ENCODE data around the gene ZNF738. TPM values are rescaled to one million over a fixed set of nuclear protein-coding genes. Genes with fewer than 3 reads are reported as not detected.
A peak's percentile ranks its signal among the peaks of the same experiment; 100 is the strongest.

ZNF738 gene
- total RNA-seq, 1 donor from 2014 or later: 5.7 TPM

DNA sequence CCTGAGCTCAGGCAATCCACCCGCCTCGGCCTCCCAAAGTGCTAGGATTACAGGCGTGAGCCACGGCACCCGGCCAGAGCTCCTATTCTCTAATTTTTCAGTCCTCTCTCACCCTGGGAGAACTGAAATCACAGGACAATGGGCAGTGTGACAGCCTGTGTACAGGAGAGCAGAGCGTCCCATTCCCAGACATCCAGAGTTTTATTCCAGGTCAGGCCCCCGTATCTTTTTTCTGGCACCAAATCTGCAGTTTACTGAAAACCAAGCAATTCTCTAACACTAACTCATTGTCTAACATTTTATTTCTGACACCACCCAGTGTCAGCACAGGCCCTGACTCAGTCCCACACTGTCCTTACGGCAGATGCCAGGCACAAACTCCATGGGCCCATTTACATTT is 36.3 kb upstream of the ZNF738 start:
- intact Hi-C loops (cut with DNase I): no loop called here
- peaks cover 12% of the 10 kb centered on the region for H3K36me3 ChIP-seq
- peaks cover 19% of the 10 kb centered on the region for H3K9me3 ChIP-seq
- H3K27ac ChIP-seq: no peak overlapping the region
- no peak for DNase-seq
- H3K4me1 ChIP-seq: peaks cover 7% of the 10 kb centered on the region
- H3K4me3 ChIP-seq: no peak overlapping the region
- ATAC-seq: no peak
- TF ChIP-seq, protein P1, sequence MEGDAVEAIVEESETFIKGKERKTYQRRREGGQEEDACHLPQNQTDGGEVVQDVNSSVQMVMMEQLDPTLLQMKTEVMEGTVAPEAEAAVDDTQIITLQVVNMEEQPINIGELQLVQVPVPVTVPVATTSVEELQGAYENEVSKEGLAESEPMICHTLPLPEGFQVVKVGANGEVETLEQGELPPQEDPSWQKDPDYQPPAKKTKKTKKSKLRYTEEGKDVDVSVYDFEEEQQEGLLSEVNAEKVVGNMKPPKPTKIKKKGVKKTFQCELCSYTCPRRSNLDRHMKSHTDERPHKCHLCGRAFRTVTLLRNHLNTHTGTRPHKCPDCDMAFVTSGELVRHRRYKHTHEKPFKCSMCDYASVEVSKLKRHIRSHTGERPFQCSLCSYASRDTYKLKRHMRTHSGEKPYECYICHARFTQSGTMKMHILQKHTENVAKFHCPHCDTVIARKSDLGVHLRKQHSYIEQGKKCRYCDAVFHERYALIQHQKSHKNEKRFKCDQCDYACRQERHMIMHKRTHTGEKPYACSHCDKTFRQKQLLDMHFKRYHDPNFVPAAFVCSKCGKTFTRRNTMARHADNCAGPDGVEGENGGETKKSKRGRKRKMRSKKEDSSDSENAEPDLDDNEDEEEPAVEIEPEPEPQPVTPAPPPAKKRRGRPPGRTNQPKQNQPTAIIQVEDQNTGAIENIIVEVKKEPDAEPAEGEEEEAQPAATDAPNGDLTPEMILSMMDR (IDR thresholded peaks at IDR 0.05): no peak
- H3K27me3 ChIP-seq (ENCODE audit: low read depth): no peaks in the 10 kb centered on the region

DNA sequence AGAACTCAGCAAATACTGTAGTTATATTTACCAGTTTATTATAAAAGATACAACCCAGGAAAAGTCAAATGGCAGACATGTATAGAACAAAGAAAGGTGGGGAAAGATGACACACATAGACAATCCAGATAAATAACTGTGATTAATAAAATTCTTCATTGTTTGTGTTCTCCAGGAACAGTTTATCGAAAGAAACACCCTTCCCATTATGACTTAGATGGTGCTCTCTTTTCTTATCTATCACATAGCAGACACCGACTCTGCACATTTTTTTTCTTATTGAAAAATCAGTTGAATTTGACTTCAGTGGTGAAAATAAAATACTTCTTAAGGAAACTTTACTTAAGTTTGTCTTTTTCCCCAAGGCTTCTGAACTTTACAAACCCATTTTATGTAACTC is 35.8 kb upstream of the ZNF738 start:
- intact Hi-C loops (cut with DNase I): no loop called here
- TF ChIP-seq, protein P1 (IDR thresholded peaks at IDR 0.05): no peak
- Histone ChIP-seq H3K27me3 (ENCODE audit: low read depth) (no peaks in the 10 kb centered on the region), H3K9me3 (peaks cover 17% of the 10 kb centered on the region), H3K4me3 (no peak overlapping the region), H3K4me1 (peaks cover 12% of the 10 kb centered on the region), H3K36me3 (peaks cover 7% of the 10 kb centered on the region), H3K27ac (no peak overlapping the region)
- ATAC-seq (no peak), DNase-seq (no peak)

DNA sequence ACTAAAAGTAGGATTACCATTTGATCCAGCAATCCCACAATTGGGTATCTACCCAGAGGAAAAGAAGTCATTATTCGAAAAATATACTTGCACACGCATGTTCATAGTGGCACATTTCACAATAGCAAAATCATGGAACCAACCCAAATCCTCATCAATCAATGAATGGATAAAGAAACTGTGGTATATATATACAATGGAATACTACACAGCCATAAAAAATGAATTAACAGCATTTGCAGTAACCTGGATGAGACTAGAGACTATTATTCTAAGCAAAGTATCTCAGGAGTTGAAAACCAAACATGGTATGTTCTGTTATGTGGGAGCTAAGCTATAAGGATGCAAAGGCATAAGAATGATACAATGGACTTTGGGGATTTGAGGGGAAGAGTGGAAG is 32.6 kb upstream of the ZNF738 start:
- ATAC-seq: no peak
- Histone ChIP-seq H3K27me3 (ENCODE audit: low read depth) (no peaks in the 10 kb centered on the region), H3K36me3 (peaks cover 7% of the 10 kb centered on the region), H3K4me1 (peaks cover 22% of the 10 kb centered on the region), H3K9me3 (peaks cover 5% of the 10 kb centered on the region), H3K4me3 (no peak overlapping the region), H3K27ac (no peak overlapping the region)
- DNase-seq: no peak
- intact Hi-C loops (cut with DNase I): no loop called here
- TF ChIP-seq, protein P1 (IDR thresholded peaks at IDR 0.05): no peak

DNA sequence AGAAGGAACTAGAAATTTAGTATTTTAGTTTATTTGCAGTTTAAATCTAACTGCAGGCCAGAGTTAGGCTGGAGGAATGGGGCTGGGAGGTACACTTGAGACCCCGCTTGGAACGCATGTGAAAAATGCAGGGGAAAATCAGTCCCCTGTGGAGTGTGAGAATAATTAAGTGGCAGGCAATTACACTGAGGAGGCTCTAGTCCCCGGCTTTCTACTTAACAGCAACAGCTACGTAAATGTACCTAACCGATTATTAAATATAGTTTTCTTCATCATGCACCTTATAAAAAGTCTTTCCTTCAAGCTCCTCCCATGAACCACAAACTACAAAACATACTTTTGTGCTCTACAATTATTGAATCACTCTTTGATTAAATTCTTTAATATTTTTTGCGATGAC is 30.4 kb upstream of the ZNF738 start:
- DNase-seq (no peak), ATAC-seq (peak in 1 of 2 donors; percentile 45)
- Histone ChIP-seq H3K27ac (peak overlapping the region; percentile 97), H3K36me3 (peaks cover 7% of the 10 kb centered on the region), H3K27me3 (ENCODE audit: low read depth) (no peaks in the 10 kb centered on the region), H3K4me3 (peak overlapping the region; percentile 78), H3K9me3 (peaks cover 5% of the 10 kb centered on the region), H3K4me1 (peaks cover 22% of the 10 kb centered on the region)
- intact Hi-C loops (cut with DNase I): no loop called here
- TF ChIP-seq, protein P1 (IDR thresholded peaks at IDR 0.05): no peak

DNA sequence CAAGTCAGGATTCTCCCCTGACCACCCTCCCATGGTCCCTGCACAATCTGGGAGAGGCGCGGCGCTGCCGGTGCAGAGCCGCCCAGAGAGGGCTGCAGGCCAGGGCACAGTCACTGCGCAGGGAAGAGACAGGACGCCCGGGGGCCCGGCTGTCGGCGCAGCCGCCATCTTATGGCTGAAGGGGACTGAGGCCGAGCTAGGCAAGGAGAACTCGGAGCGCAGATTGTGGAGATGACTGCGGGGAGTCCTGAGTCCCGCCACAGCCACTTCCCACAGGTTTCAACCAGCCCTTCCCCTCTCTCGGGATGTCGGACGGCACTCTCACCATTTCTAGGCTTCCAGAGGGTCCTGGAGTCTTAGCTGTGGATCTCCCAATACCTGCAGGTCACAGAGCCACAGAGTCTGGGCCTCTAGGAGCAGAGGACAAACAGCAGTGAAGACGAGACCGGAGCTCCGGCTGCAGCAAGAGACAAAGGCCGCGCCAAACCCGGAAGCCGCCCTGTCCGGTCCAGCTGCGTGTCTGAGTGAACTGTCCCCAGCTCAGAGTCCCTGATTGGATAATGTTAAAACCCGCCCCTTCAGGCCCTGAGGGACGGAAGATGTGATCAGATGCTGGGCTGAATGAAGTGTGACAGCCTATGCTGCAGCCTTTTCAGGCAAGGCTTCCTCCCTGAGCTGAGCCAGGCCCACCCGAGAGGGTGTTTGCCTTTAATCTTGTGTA is 29.8 kb upstream of the ZNF738 start, which contains the start of gene ZNF708:
Gene ZNF708 (minus strand): TSS at position 526 of the 721 bp plus-strand sequence. CDS start 198 bp downstream, at position 328.
- TF ChIP-seq, protein P1 (IDR thresholded peaks at IDR 0.05): no peak
- Histone ChIP-seq H3K27me3 (ENCODE audit: low read depth) (no peaks in the 10 kb centered on the region), H3K4me1 (peaks cover 22% of the 10 kb centered on the region), H3K4me3 (peak within 1 kb of the TSS; percentile 78), H3K36me3 (peaks cover 7% of the 10 kb centered on the region), H3K9me3 (peaks cover 7% of the 10 kb centered on the region), H3K27ac (peak within 1 kb of the TSS; percentile 97)
- DNase-seq (peak; percentile 90), ATAC-seq (peak; percentile 100)
- intact Hi-C loops (cut with DNase I): no loop called here

Data from lower lobe of right lung (tissue), 2 donors.